HepG2 (cell line): ENCODE results near the gene OGFOD3. TPM values are rescaled to one million over a fixed set of nuclear protein-coding genes. Genes with fewer than 3 reads are reported as not detected.

Experiments used
- AHR ChIP-seq: IDR thresholded peaks from 2 replicates; pipeline ENCODE4 v1.6.1; 2018; ENCODE audit warnings: missing genetic modification reagents, missing compliant biosample characterization
- ATM ChIP-seq: fragments of 450-650 bp; IDR thresholded peaks from 2 replicates; pipeline ENCODE4 v1.7.1; 2017; ENCODE audit warnings: mild to moderate bottlenecking, borderline replicate concordance
- CAMTA2 ChIP-seq: sonication (generic); formaldehyde crosslinking; IDR thresholded peaks from 2 replicates; pipeline ENCODE4 v1.4.0; 2020; ENCODE audit warnings: mild to moderate bottlenecking, missing genetic modification reagents, borderline replicate concordance
- CEBPB ChIP-seq: IDR thresholded peaks from 2 replicates; pipeline ENCODE4 v1.6.1; 2011; ENCODE audit warnings: low read depth, low read length, improper control_type of control experiment, borderline replicate concordance
- HHEX ChIP-seq: IDR thresholded peaks from 2 replicates; pipeline ENCODE4 v1.6.1; 2016; ENCODE audit warnings: control low read depth
- RBAK ChIP-seq: sonication (generic); formaldehyde crosslinking; IDR thresholded peaks from 2 replicates; pipeline ENCODE4 v1.5.1; 2020; ENCODE audit warnings: mild to moderate bottlenecking, missing genetic modification reagents
- SAFB2 ChIP-seq: sonication (generic); formaldehyde crosslinking; IDR thresholded peaks from 2 replicates; pipeline ENCODE4 v1.5.1; 2020; ENCODE audit warnings: missing genetic modification reagents, low read depth, mild to moderate bottlenecking, borderline replicate concordance
- ZNF331 ChIP-seq: sonication (generic); formaldehyde crosslinking; IDR thresholded peaks from 2 replicates; pipeline ENCODE4 v1.4.0; 2020; ENCODE audit warnings: missing genetic modification reagents
- ZNF563 ChIP-seq: sonication (generic); formaldehyde crosslinking; IDR thresholded peaks from 2 replicates; pipeline ENCODE4 v1.8.0; 2022; ENCODE audit warnings: mild to moderate bottlenecking, moderate library complexity, missing genetic modification reagents
- ZNF766 ChIP-seq: sonication (generic); formaldehyde crosslinking; IDR thresholded peaks from 2 replicates; pipeline ENCODE4 v1.5.0; 2020; ENCODE audit warnings: missing genetic modification reagents, borderline replicate concordance
- ZNF768 ChIP-seq: sonication (generic); formaldehyde crosslinking; IDR thresholded peaks from 2 replicates; pipeline ENCODE4 v1.4.0; 2020; ENCODE audit warnings: missing genetic modification reagents
- polyA plus RNA-seq, 8 experiments: library from polyadenylated mRNA; depleted of rRNA in 3 of 8; stranded (reverse) in 7 of 8; unstranded in 1 of 8; fragments of >200 nt; fragmentation: Illumina TruSeq in 4 of 8; extraction: Trizol in 4 of 8; gene quantifications; 2 replicates each; pipeline versions ENCODE4 v1.2.1 to v1.2.3, GENCODE V29; 2011 to 2016; ENCODE audit warnings: low read depth in 4 of 8, missing spikeins in 1 of 8, mixed read lengths in 1 of 8; ENCODE audit not compliant: insufficient read depth in 1 of 8
- total RNA-seq, 5 experiments: library from RNA; depleted of rRNA; stranded (reverse); fragments of >200 nt; fragmentation: Illumina TruSeq; extraction: Trizol; gene quantifications; 2 replicates each; pipeline ENCODE4 v1.2.3, GENCODE V29; 2016; ENCODE audit warnings: low read depth in 1 of 5
- TF ChIP-seq, protein P1 (sequence below): sonication (generic); formaldehyde crosslinking; conservative IDR thresholded peaks from 2 replicates; pipeline ENCODE4 v1.4.0; 2020; ENCODE audit warnings: missing genetic modification reagents
- TF ChIP-seq, protein P2 (sequence below): sonication (generic); formaldehyde crosslinking; IDR thresholded peaks from 2 replicates; pipeline ENCODE4 v1.8.1; 2022; ENCODE audit warnings: low read depth, mild to moderate bottlenecking, missing genetic modification reagents
- TF ChIP-seq, protein P3 (sequence below): IDR thresholded peaks from 2 replicates; pipeline ENCODE4 v1.6.1; 2012; ENCODE audit warnings: inconsistent platforms
- TF ChIP-seq, protein P4 (sequence below): sonication (generic); formaldehyde crosslinking; IDR thresholded peaks from 2 replicates; pipeline ENCODE4 v1.8.1; 2023; ENCODE audit warnings: missing genetic modification reagents, mild to moderate bottlenecking, borderline replicate concordance
- TF ChIP-seq, protein P5 (sequence below): sonication (generic); formaldehyde crosslinking; conservative IDR thresholded peaks from 2 replicates; pipeline ENCODE4 v1.4.0; 2020; ENCODE audit warnings: missing genetic modification reagents
- TF ChIP-seq, protein P6 (sequence below): sonication (generic); formaldehyde crosslinking; IDR thresholded peaks from 2 replicates; pipeline ENCODE4 v1.4.0; 2020; ENCODE audit warnings: missing genetic modification reagents
- TF ChIP-seq, protein P7 (sequence below): sonication (generic); formaldehyde crosslinking; IDR thresholded peaks from 2 replicates; pipeline ENCODE4 v1.4.0; 2020; ENCODE audit warnings: missing genetic modification reagents

Gene OGFOD3
- total and polyA plus RNA-seq, 2 of the 13 experiments (the other 11 are each of a cell fraction or from before 2014, with no cell fraction given) = 40.0 to 42.1 TPM

DNA sequence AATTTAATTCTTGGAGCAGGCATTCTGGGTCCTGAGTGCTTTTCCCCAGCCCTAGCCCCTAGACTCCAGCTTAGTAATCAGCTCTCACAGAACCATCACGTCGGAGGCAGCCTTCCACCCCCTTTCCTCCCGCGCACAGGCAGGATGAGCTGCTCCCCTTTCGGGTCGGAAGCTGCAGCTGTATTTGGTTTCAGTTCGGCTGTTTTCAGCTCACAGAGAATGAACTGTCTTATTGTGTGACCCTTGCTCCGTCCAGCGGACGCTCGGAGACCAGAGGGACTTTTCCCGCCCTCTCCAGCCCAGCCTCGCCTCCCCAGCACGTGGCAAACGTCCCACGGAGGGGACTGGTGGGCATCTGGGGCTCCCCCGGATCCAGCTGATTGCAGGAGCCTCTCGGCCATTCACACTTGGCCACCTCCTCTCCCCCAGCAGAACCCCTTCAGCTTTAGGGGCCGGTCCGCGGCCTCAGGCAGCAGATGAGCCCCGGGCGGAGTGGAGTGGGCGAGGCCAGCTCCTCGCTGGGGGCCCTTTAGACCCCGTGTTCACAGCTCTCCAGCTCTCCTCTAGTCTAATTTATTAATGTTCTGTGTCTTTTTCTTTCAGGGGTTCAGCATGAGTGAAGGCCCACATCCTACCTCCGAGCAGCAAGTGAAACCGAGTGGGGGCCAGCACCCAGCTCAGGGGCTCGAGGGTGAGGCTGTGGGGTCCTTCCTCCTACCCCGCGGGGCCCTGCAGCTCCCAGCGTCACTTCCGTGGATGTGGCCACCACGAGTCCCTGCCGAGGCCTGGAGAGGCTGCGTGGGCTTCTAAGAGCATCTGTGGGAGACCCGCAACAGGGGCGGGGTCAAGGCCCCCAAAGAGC lies 47.7 kb downstream of the OGFOD3 start (continued):
- TF ChIP-seq, protein P1, sequence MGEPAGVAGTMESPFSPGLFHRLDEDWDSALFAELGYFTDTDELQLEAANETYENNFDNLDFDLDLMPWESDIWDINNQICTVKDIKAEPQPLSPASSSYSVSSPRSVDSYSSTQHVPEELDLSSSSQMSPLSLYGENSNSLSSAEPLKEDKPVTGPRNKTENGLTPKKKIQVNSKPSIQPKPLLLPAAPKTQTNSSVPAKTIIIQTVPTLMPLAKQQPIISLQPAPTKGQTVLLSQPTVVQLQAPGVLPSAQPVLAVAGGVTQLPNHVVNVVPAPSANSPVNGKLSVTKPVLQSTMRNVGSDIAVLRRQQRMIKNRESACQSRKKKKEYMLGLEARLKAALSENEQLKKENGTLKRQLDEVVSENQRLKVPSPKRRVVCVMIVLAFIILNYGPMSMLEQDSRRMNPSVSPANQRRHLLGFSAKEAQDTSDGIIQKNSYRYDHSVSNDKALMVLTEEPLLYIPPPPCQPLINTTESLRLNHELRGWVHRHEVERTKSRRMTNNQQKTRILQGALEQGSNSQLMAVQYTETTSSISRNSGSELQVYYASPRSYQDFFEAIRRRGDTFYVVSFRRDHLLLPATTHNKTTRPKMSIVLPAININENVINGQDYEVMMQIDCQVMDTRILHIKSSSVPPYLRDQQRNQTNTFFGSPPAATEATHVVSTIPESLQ = peak; percentile 88; the same call in 1 of the 2 replicates
- TF ChIP-seq, protein P2, sequence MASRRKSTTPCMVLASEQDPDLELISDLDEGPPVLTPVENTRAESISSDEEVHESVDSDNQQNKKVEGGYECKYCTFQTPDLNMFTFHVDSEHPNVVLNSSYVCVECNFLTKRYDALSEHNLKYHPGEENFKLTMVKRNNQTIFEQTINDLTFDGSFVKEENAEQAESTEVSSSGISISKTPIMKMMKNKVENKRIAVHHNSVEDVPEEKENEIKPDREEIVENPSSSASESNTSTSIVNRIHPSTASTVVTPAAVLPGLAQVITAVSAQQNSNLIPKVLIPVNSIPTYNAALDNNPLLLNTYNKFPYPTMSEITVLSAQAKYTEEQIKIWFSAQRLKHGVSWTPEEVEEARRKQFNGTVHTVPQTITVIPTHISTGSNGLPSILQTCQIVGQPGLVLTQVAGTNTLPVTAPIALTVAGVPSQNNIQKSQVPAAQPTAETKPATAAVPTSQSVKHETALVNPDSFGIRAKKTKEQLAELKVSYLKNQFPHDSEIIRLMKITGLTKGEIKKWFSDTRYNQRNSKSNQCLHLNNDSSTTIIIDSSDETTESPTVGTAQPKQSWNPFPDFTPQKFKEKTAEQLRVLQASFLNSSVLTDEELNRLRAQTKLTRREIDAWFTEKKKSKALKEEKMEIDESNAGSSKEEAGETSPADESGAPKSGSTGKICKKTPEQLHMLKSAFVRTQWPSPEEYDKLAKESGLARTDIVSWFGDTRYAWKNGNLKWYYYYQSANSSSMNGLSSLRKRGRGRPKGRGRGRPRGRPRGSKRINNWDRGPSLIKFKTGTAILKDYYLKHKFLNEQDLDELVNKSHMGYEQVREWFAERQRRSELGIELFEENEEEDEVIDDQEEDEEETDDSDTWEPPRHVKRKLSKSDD (CRISPR knock-in tag) = 0 out of 2 replicates have a peak, but pooled peaks have one; percentile 78
- TF ChIP-seq ZNF768 (CRISPR knock-in tag) = peak; percentile 74; the same call in 1 of the 2 replicates
- no peak for TF ChIP-seq SAFB2 (CRISPR knock-in tag)
- no peak for TF ChIP-seq RBAK (CRISPR knock-in tag)
- TF ChIP-seq, protein P3, sequence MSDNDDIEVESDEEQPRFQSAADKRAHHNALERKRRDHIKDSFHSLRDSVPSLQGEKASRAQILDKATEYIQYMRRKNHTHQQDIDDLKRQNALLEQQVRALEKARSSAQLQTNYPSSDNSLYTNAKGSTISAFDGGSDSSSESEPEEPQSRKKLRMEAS = peak; percentile 100
- peak; percentile 88; the same call in 1 of the 2 replicates for TF ChIP-seq CAMTA2
- TF ChIP-seq, protein P4, sequence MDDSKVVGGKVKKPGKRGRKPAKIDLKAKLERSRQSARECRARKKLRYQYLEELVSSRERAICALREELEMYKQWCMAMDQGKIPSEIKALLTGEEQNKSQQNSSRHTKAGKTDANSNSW (CRISPR knock-in tag) = no peak
- no peak for TF ChIP-seq CEBPB
- peak; percentile 96; the same call in 1 of the 2 replicates for TF ChIP-seq ZNF766 (CRISPR knock-in tag)
- TF ChIP-seq, protein P5, sequence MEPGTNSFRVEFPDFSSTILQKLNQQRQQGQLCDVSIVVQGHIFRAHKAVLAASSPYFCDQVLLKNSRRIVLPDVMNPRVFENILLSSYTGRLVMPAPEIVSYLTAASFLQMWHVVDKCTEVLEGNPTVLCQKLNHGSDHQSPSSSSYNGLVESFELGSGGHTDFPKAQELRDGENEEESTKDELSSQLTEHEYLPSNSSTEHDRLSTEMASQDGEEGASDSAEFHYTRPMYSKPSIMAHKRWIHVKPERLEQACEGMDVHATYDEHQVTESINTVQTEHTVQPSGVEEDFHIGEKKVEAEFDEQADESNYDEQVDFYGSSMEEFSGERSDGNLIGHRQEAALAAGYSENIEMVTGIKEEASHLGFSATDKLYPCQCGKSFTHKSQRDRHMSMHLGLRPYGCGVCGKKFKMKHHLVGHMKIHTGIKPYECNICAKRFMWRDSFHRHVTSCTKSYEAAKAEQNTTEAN (CRISPR knock-in tag) = peak; percentile 92
- no peak for TF ChIP-seq ATM
- TF ChIP-seq, protein P6, sequence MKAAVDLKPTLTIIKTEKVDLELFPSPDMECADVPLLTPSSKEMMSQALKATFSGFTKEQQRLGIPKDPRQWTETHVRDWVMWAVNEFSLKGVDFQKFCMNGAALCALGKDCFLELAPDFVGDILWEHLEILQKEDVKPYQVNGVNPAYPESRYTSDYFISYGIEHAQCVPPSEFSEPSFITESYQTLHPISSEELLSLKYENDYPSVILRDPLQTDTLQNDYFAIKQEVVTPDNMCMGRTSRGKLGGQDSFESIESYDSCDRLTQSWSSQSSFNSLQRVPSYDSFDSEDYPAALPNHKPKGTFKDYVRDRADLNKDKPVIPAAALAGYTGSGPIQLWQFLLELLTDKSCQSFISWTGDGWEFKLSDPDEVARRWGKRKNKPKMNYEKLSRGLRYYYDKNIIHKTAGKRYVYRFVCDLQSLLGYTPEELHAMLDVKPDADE (CRISPR knock-in tag) = 0 out of 2 replicates have a peak, but pooled peaks have one; percentile 69
- peak; percentile 86; the same call in 1 of the 2 replicates for TF ChIP-seq AHR (CRISPR knock-in tag)
- TF ChIP-seq HHEX = no peak
- TF ChIP-seq ZNF331 (CRISPR knock-in tag) = peak; percentile 86; the same call in 1 of the 2 replicates
- TF ChIP-seq ZNF563 (CRISPR knock-in tag) = peak; percentile 87
- TF ChIP-seq, protein P7, sequence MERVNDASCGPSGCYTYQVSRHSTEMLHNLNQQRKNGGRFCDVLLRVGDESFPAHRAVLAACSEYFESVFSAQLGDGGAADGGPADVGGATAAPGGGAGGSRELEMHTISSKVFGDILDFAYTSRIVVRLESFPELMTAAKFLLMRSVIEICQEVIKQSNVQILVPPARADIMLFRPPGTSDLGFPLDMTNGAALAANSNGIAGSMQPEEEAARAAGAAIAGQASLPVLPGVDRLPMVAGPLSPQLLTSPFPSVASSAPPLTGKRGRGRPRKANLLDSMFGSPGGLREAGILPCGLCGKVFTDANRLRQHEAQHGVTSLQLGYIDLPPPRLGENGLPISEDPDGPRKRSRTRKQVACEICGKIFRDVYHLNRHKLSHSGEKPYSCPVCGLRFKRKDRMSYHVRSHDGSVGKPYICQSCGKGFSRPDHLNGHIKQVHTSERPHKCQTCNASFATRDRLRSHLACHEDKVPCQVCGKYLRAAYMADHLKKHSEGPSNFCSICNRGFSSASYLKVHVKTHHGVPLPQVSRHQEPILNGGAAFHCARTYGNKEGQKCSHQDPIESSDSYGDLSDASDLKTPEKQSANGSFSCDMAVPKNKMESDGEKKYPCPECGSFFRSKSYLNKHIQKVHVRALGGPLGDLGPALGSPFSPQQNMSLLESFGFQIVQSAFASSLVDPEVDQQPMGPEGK (CRISPR knock-in tag) = peak; percentile 75
